ENCODE data around the gene CA11. TPM values are rescaled to one million over a fixed set of nuclear protein-coding genes. Genes with fewer than 3 reads are reported as not detected.

CA11 gene
- total and polyA plus RNA-seq, 2 donors from 2014 or later: 11.6 to 42.3 TPM

DNA sequence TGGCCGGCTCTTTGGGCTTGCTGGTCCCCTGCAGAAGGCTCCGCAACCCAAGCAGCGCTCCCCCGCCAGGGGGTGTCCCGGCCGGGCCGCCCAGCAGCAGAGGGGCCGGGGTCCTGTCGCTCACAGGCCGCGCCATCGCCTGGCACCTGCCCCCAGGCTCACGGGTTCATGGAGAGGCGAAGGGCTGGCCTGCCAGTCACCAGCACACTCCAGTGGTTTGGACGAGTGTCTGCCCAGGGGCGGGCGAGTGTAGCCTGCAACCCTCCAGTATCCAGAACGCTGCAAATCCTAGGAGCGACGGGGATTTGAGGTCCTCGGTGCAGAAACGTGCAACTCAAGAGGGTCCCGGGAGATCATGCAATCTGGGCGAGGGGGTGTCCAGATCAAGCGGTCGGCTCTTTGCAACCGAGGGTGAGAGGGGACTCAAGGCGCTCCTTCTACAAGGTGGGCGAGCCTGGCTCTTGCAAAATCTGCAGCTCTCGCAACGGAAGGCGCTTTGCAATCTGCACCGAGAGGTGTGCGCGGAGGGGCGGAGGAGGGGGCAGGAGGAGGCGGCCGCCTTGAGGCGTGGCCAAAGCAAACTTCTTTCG lies 9.0 kb downstream of the CA11 start, which contains the start of gene DBP:
TSS of gene DBP (minus strand) at position 521 of the 590 bp plus-strand sequence. CDS start at position 136, 385 bp downstream.
- FAIRE-seq: no peak
- DNase-seq: peak in 2 of 5 donors; percentile 77 to 92
- peaks cover 8 to 32% (median 29%) of the 10 kb centered on the region in 3 donors for H3K4me1 ChIP-seq (ENCODE audit: control insufficient read depth in 2 of 3, insufficient read depth in 2 of 3, low read depth in 1 of 3, low read length in 3 of 3)

DNA sequence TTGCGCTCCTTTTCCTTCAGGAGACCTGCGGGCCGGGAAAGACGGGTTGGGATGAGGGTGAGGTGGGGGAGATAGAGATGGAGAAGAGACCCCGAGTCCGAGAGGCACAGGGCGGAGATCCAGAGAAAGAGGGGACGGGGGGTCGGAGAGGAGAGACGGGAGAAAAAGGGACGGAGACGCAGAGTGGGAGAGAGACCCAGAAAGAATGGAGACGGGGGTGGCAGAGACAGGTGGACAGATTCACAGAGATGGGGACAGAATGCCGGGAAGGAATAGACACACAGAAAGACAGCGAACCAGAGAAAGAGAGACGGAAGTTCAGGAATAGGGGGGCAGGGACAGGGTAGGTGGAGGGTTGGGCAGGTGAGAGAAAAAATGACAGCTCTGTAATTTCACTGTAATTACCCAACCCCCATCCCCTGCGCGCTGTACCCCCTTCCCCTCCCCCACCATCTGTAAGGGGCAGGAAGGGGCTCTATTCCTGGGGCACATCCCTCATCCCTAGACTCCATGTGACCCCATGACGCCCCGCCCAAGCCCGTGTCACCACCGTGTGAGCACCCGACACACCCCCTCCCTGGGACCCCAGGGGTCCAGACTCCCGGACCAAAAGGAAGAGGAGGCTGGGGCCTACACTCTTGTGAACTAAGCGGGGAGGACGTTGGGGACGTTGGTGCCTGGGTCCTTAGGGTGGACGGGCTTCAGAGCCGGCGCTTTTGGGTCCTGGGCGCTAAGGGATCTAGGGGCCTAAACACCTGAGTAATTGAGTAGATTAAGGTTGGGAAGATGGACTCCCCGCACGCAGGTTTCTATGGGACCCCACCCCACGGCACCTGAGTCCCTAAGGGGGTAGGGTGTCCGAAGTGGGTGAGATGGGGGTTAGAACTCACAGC lies 9.8 kb downstream of the CA11 start:
- H3K4me1 ChIP-seq (ENCODE audit: control insufficient read depth in 2 of 3, insufficient read depth in 2 of 3, low read depth in 1 of 3, low read length in 3 of 3): peaks cover 8 to 32% (median 30%) of the 10 kb centered on the region in 3 donors
- intact Hi-C loops (cut with DNase I): no loop called here
- TF ChIP-seq CTCF (IDR thresholded peaks at IDR 0.05; ENCODE audit: borderline replicate concordance, extremely low read depth, insufficient read depth): no peak
- FAIRE-seq (no peak), DNase-seq (peak in 3 of 5 donors; percentile 65 to 88 (median 87))
- H3K9me3 ChIP-seq (ENCODE audit: control insufficient read depth in 2 of 3, insufficient read depth in 1 of 3, low read length in 3 of 3): no peaks in the 10 kb centered on the region
- H3K36me3 ChIP-seq (ENCODE audit: control insufficient read depth in 2 of 3, insufficient read depth in 3 of 3, low read length in 3 of 3): peaks cover 0 to 5% (median 3%) of the 10 kb centered on the region in 3 donors
- peak overlapping the region; percentile 98 to 99 for H3K27ac ChIP-seq (ENCODE audit: low read depth in 2 of 2, low read length in 2 of 2)
- H3K9ac ChIP-seq (ENCODE audit: low read length in 3 of 3): peak overlapping the region; percentile 44 to 96 (median 80)
- peak overlapping the region; percentile 62 to 93 (median 78) for H3K4me3 ChIP-seq (ENCODE audit: low read length in 3 of 3)
- no peaks in the 10 kb centered on the region for H3K27me3 ChIP-seq (ENCODE audit: control insufficient read depth, insufficient read depth, low read length)

More for the DNA sequence above, 9.0 kb downstream of the CA11 start, which contains the start of gene DBP:
- H3K9me3 ChIP-seq (ENCODE audit: control insufficient read depth in 2 of 3, insufficient read depth in 1 of 3, low read length in 3 of 3): no peaks in the 10 kb centered on the region
- peaks cover 0 to 2% (median 0%) of the 10 kb centered on the region in 3 donors for H3K36me3 ChIP-seq (ENCODE audit: control insufficient read depth in 2 of 3, insufficient read depth in 3 of 3, low read length in 3 of 3)
- H3K4me3 ChIP-seq (ENCODE audit: low read length in 3 of 3): peak within 1 kb of the TSS; percentile 81 to 93 (median 85)
- intact Hi-C loops (cut with DNase I): no loop called here
- TF ChIP-seq CTCF (IDR thresholded peaks at IDR 0.05; ENCODE audit: borderline replicate concordance, extremely low read depth, insufficient read depth): no peak
- H3K27ac ChIP-seq (ENCODE audit: low read depth in 2 of 2, low read length in 2 of 2): peak within 1 kb of the TSS; percentile 98 to 99
- H3K9ac ChIP-seq (ENCODE audit: low read length in 3 of 3): peak within 1 kb of the TSS; percentile 59 to 96 (median 91)
- H3K27me3 ChIP-seq (ENCODE audit: control insufficient read depth, insufficient read depth, low read length): no peaks in the 10 kb centered on the region

DNA sequence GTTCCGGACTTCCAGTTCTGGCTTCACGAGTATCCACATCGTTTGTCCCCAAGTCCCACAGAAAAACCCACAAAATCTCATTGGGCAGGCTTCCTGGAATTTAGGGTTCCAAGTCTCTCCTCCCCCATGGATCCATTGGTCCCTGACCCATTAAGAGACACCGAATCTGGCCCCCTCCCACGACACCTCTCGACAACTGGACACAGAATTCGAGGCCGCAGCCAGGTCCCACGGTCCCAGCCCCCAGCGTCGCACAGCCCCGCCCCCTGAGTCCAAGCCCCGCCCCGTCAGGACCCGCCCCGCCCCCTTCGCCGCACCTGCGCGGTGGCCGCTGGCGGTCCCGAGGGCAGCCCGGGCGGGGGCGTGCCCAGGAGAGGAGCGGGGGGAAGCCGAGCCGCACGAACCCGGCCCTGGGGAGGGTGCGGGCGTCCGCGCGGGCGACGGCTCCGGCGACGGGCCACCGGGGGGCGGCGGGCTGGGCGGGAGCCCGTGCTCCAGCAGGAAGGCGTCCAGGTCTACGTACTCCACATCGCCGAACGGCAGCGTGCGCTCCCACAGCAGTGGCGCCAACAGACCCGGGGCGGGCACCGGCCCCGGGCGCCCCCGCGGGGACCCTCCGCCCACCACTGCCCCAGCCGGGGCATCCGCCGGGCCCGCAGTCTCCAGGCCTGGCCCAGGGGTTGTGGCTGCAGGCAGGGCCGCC lies 10.6 kb downstream of the CA11 start:
- H3K4me3 ChIP-seq (ENCODE audit: low read length in 3 of 3): peak overlapping the region; percentile 11 to 93 (median 62)
- intact Hi-C loops (cut with DNase I): no loop called here
- H3K36me3 ChIP-seq (ENCODE audit: control insufficient read depth in 2 of 3, insufficient read depth in 3 of 3, low read length in 3 of 3): peaks cover 0 to 6% (median 5%) of the 10 kb centered on the region in 3 donors
- peak overlapping the region; percentile 98 to 99 for H3K27ac ChIP-seq (ENCODE audit: low read depth in 2 of 2, low read length in 2 of 2)
- H3K9ac ChIP-seq (ENCODE audit: low read length in 3 of 3): peak overlapping the region in 2 of 3 donors; percentile 34 to 96
- peak; percentile 63 to 93 (median 78) for DNase-seq
- peaks cover 8 to 34% (median 32%) of the 10 kb centered on the region in 3 donors for H3K4me1 ChIP-seq (ENCODE audit: control insufficient read depth in 2 of 3, insufficient read depth in 2 of 3, low read depth in 1 of 3, low read length in 3 of 3)
- no peaks in the 10 kb centered on the region for H3K27me3 ChIP-seq (ENCODE audit: control insufficient read depth, insufficient read depth, low read length)
- no peak for FAIRE-seq
- no peak for TF ChIP-seq CTCF (IDR thresholded peaks at IDR 0.05; ENCODE audit: borderline replicate concordance, extremely low read depth, insufficient read depth)
- no peaks in the 10 kb centered on the region for H3K9me3 ChIP-seq (ENCODE audit: control insufficient read depth in 2 of 3, insufficient read depth in 1 of 3, low read length in 3 of 3)
